Measurements from ENCODE around the gene POLE. TPM values are rescaled to one million over a fixed set of nuclear protein-coding genes. Genes with fewer than 3 reads are reported as not detected.
A peak's percentile ranks its signal among the peaks of the same experiment; 100 is the strongest.

POLE gene, protein sequence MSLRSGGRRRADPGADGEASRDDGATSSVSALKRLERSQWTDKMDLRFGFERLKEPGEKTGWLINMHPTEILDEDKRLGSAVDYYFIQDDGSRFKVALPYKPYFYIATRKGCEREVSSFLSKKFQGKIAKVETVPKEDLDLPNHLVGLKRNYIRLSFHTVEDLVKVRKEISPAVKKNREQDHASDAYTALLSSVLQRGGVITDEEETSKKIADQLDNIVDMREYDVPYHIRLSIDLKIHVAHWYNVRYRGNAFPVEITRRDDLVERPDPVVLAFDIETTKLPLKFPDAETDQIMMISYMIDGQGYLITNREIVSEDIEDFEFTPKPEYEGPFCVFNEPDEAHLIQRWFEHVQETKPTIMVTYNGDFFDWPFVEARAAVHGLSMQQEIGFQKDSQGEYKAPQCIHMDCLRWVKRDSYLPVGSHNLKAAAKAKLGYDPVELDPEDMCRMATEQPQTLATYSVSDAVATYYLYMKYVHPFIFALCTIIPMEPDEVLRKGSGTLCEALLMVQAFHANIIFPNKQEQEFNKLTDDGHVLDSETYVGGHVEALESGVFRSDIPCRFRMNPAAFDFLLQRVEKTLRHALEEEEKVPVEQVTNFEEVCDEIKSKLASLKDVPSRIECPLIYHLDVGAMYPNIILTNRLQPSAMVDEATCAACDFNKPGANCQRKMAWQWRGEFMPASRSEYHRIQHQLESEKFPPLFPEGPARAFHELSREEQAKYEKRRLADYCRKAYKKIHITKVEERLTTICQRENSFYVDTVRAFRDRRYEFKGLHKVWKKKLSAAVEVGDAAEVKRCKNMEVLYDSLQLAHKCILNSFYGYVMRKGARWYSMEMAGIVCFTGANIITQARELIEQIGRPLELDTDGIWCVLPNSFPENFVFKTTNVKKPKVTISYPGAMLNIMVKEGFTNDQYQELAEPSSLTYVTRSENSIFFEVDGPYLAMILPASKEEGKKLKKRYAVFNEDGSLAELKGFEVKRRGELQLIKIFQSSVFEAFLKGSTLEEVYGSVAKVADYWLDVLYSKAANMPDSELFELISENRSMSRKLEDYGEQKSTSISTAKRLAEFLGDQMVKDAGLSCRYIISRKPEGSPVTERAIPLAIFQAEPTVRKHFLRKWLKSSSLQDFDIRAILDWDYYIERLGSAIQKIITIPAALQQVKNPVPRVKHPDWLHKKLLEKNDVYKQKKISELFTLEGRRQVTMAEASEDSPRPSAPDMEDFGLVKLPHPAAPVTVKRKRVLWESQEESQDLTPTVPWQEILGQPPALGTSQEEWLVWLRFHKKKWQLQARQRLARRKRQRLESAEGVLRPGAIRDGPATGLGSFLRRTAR (N-terminal part only)
- 4.5 TPM for polyA plus RNA-seq (2013, experiment 1 of 2)
- polyA plus RNA-seq (2013, experiment 2 of 2) = 3.9 TPM

DNA sequence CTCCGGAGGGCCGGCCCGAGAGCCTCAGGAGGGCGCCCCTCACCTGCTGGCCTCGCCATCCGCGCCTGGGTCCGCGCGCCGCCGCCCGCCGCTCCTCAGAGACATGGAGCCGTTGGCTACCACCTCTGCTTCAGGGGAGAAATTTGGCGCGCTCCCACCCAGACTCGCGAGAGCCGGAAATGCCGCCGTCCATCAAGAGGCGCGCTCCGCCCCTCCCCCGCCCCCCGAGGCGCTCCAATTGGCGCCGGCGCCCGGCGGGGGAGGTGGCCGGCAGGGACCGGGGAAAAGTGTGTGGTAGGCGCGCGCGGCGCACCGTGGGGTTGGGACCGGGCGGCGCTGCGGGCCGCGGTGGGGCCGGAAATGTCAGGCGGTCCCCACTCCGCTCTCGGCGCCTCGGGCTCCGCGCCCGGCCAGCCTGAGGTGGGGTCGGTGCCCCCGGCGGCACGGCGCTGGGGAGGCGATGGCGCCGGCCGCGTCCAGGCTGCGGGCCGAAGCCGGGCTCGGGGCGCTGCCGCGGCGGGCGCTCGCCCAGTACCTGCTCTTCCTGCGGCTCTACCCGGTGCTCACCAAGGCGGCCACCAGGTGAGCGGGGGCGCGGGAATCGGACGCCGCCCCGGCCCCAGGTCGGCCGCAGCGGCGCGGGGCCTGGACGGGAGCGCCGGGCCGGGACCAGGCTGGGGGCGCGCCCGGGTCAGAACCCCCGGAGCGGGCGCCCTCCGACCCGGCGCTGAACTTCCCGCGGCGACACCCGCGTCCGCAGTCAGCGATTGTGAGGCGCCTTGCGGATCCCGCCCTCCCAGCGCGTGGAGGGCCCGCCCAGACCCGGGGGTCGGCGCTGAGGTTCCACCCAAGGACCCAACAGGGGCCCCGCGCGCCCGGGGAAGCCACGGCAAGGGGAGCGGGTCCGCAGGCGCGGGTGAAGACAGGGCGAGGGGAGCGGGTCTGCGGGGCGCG, at the start of gene POLE, which contains the start of gene PXMP2:
Gene POLE (minus strand): TSS at position 132 of the 954 bp plus-strand sequence. CDS start 27 bp downstream, at position 105.
Gene PXMP2 (plus strand): TSS at position 377 of the 954 bp plus-strand sequence. CDS start 84 bp downstream, at position 461.
- H3K36me3 ChIP-seq (ENCODE audit: control insufficient read depth in 1 of 2, insufficient read depth in 2 of 2, low read depth in 1 of 2, low read length in 2 of 2) = peaks cover 0 to 5% of the 10 kb centered on the region in 2 experiments
- H2BK5ac ChIP-seq (ENCODE audit: low read depth, low read length, poor library complexity, severe bottlenecking) = no peak within 1 kb of the TSS
- H3K9ac ChIP-seq (ENCODE audit: low read length) = peak within 1 kb of the TSS; percentile 70
- H2BK12ac ChIP-seq (ENCODE audit: low read length in 2 of 2) = no peak within 1 kb of the TSS
- peak; percentile 93 for DNase-seq
- peak within 1 kb of the TSS in 1 of 2 experiments; percentile 73 for H3K4ac ChIP-seq (ENCODE audit: low read depth in 1 of 2, low read length in 2 of 2)
- no peaks in the 10 kb centered on the region for H3K9me3 ChIP-seq (ENCODE audit: control insufficient read depth, low read length)
- no peak within 1 kb of the TSS for H3K27ac ChIP-seq (ENCODE audit: low read length, poor library complexity, severe bottlenecking)
- peak within 1 kb of the TSS; percentile 95 for H2AFZ ChIP-seq (ENCODE audit: low read depth, low read length)
- peak within 1 kb of the TSS; percentile 84 for H3K4me2 ChIP-seq (ENCODE audit: low read length, poor library complexity, severe bottlenecking)
- no peaks in the 10 kb centered on the region for H3K27me3 ChIP-seq (ENCODE audit: control insufficient read depth in 1 of 2, insufficient read depth in 1 of 2, low read length in 2 of 2)
- peaks cover 8% of the 10 kb centered on the region for H3K4me1 ChIP-seq (ENCODE audit: control insufficient read depth, insufficient read depth, low read depth, low read length)
- H2BK15ac ChIP-seq (ENCODE audit: low read depth, poor library complexity, severe bottlenecking) = no peak within 1 kb of the TSS
- peak within 1 kb of the TSS; percentile 49 for H2BK120ac ChIP-seq (ENCODE audit: low read depth, low read length)
- peak within 1 kb of the TSS; percentile 89 for H4K8ac ChIP-seq (ENCODE audit: low read length)
- H4K91ac ChIP-seq (ENCODE audit: low read length) = peak within 1 kb of the TSS; percentile 75
- H3K4me3 ChIP-seq (ENCODE audit: insufficient read depth in 1 of 2, low read depth in 1 of 2, low read length in 2 of 2) = peak within 1 kb of the TSS; percentile 74 to 89
- H3K18ac ChIP-seq (ENCODE audit: low read depth in 1 of 2, low read length in 2 of 2) = peak within 1 kb of the TSS; percentile 78 to 83
- 1% methylated on average over 98 of the region's 134 CpGs for WGBS
- H3K79me1 ChIP-seq (replicated peaks; ENCODE audit: low read length, poor library complexity, severe bottlenecking) = peaks cover 13% of the 10 kb centered on the region
- peak within 1 kb of the TSS in 1 of 2 experiments; percentile 72 for H3K23ac ChIP-seq (ENCODE audit: low read length in 2 of 2)
- no peak within 1 kb of the TSS for H2AK5ac ChIP-seq (ENCODE audit: low read length, severe bottlenecking)
- peak within 1 kb of the TSS in 1 of 2 experiments; percentile 88 for H3K14ac ChIP-seq (ENCODE audit: low read length in 2 of 2)

DNA sequence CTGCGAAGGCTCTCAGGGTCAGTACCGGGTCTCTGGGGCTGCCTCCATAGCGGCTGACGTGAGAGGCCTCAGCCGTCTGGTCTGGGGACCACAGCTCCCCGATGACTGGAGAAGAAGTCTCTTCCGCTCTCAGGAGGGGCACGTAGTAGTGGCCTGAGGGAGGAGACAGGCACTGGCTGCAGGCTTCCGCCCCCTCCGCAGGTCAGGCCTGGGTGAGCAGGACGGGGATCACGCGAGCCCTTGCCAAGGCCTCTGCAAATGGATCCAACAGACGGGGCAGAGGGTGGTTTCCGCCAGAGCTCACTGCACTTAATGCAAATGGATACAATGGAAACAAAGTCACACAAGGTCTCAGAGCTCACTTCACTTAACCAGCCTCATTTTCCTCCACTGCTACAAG, 49.8 kb upstream of the POLE start:
- Histone ChIP-seq H2BK15ac (ENCODE audit: low read depth, poor library complexity, severe bottlenecking) (no peak overlapping the region), H3K4me2 (ENCODE audit: low read length, poor library complexity, severe bottlenecking) (no peak overlapping the region), H2BK120ac (ENCODE audit: low read depth, low read length) (no peak overlapping the region), H2BK5ac (ENCODE audit: low read depth, low read length, poor library complexity, severe bottlenecking) (no peak overlapping the region), H4K8ac (ENCODE audit: low read length) (no peak overlapping the region), H2BK12ac (ENCODE audit: low read length in 2 of 2) (no peak overlapping the region), H3K9ac (ENCODE audit: low read length) (no peak overlapping the region), H3K79me1 (replicated peaks; ENCODE audit: low read length, poor library complexity, severe bottlenecking) (peaks cover 37% of the 10 kb centered on the region), H3K36me3 (ENCODE audit: control insufficient read depth in 1 of 2, insufficient read depth in 2 of 2, low read depth in 1 of 2, low read length in 2 of 2) (peaks cover 85 to 94% of the 10 kb centered on the region in 2 experiments), H3K9me3 (ENCODE audit: control insufficient read depth, low read length) (no peaks in the 10 kb centered on the region), H2AFZ (ENCODE audit: low read depth, low read length) (no peak overlapping the region), H3K14ac (ENCODE audit: low read length in 2 of 2) (no peak overlapping the region), H4K91ac (ENCODE audit: low read length) (no peak overlapping the region), H3K18ac (ENCODE audit: low read depth in 1 of 2, low read length in 2 of 2) (no peak overlapping the region), H3K4ac (ENCODE audit: low read depth in 1 of 2, low read length in 2 of 2) (no peak overlapping the region), H3K27me3 (ENCODE audit: control insufficient read depth in 1 of 2, insufficient read depth in 1 of 2, low read length in 2 of 2) (no peaks in the 10 kb centered on the region), H3K23ac (ENCODE audit: low read length in 2 of 2) (no peak overlapping the region), H3K4me3 (ENCODE audit: insufficient read depth in 1 of 2, low read depth in 1 of 2, low read length in 2 of 2) (no peak overlapping the region), H2AK5ac (ENCODE audit: low read length, severe bottlenecking) (no peak overlapping the region), H3K4me1 (ENCODE audit: control insufficient read depth, insufficient read depth, low read depth, low read length) (peaks cover 3% of the 10 kb centered on the region), H3K27ac (ENCODE audit: low read length, poor library complexity, severe bottlenecking) (no peak overlapping the region)
- 96% methylated on average over 13 of the region's 15 CpGs for WGBS
- no peak for DNase-seq

DNA sequence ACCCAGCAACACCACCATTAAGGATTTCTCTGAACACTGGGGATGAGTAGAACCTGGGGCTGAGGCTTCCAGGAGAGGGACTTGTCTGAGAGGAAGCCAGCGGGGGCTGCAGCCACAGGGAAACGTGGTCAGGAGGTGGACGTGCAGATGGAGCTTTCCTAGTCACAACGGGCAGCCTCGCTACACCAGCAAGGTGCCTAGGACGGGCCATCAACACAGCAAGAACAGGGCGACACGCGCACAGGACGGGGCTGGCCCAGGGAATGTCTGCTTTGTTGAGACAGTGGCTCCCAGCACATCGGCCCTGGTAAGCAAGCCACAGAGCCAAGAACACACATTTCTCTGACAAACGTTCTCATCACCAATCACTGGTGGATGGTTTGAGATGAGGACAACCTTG, 49.2 kb upstream of the POLE start:
- Histone ChIP-seq H3K9me3 (ENCODE audit: control insufficient read depth, low read length) (no peaks in the 10 kb centered on the region), H3K4me3 (ENCODE audit: insufficient read depth in 1 of 2, low read depth in 1 of 2, low read length in 2 of 2) (no peak overlapping the region), H3K9ac (ENCODE audit: low read length) (no peak overlapping the region), H2BK12ac (ENCODE audit: low read length in 2 of 2) (no peak overlapping the region), H3K14ac (ENCODE audit: low read length in 2 of 2) (no peak overlapping the region), H2AK5ac (ENCODE audit: low read length, severe bottlenecking) (no peak overlapping the region), H4K8ac (ENCODE audit: low read length) (no peak overlapping the region), H2AFZ (ENCODE audit: low read depth, low read length) (no peak overlapping the region), H3K4ac (ENCODE audit: low read depth in 1 of 2, low read length in 2 of 2) (no peak overlapping the region), H4K91ac (ENCODE audit: low read length) (no peak overlapping the region), H3K36me3 (ENCODE audit: control insufficient read depth in 1 of 2, insufficient read depth in 2 of 2, low read depth in 1 of 2, low read length in 2 of 2) (peaks cover 90 to 94% of the 10 kb centered on the region in 2 experiments), H3K18ac (ENCODE audit: low read depth in 1 of 2, low read length in 2 of 2) (no peak overlapping the region), H2BK15ac (ENCODE audit: low read depth, poor library complexity, severe bottlenecking) (no peak overlapping the region), H3K4me2 (ENCODE audit: low read length, poor library complexity, severe bottlenecking) (no peak overlapping the region), H3K4me1 (ENCODE audit: control insufficient read depth, insufficient read depth, low read depth, low read length) (peaks cover 3% of the 10 kb centered on the region), H3K27me3 (ENCODE audit: control insufficient read depth in 1 of 2, insufficient read depth in 1 of 2, low read length in 2 of 2) (no peaks in the 10 kb centered on the region), H3K23ac (ENCODE audit: low read length in 2 of 2) (no peak overlapping the region), H2BK5ac (ENCODE audit: low read depth, low read length, poor library complexity, severe bottlenecking) (no peak overlapping the region), H2BK120ac (ENCODE audit: low read depth, low read length) (no peak overlapping the region), H3K79me1 (replicated peaks; ENCODE audit: low read length, poor library complexity, severe bottlenecking) (peaks cover 40% of the 10 kb centered on the region), H3K27ac (ENCODE audit: low read length, poor library complexity, severe bottlenecking) (no peak overlapping the region)
- 94% methylated on average over 12 of the region's 12 CpGs for WGBS
- DNase-seq = no peak
